AG09319 (cell line): ENCODE results near the gene ECSIT.
"Not testable (repeated sequence)": the region's sequence is repeated elsewhere in the genome, so short reads cannot be mapped to it uniquely, and the experiment has no call there.

Experiments
- DNase-seq: peaks from one replicate; pipeline ENCODE4 v3.0.0-alpha.2; 2010; ENCODE audit warnings: low read depth; ENCODE audit errors: extremely low read depth
- TF ChIP-seq, protein P1 (sequence below): IDR thresholded peaks from 2 replicates; pipeline ENCODE4 v1.5.1; 2011; ENCODE audit warnings: low read depth, mild to moderate bottlenecking, inconsistent platforms, low read length, moderate library complexity

Gene ECSIT

GRCh38 chr19:11528551-11529341 lies at the start of gene ECSIT:
ECSIT (minus strand) TSS chr19:11529134; CDS start chr19:11519170, 9,964 bp downstream.
- peak; percentile 96 for DNase-seq
- TF ChIP-seq, protein P1, sequence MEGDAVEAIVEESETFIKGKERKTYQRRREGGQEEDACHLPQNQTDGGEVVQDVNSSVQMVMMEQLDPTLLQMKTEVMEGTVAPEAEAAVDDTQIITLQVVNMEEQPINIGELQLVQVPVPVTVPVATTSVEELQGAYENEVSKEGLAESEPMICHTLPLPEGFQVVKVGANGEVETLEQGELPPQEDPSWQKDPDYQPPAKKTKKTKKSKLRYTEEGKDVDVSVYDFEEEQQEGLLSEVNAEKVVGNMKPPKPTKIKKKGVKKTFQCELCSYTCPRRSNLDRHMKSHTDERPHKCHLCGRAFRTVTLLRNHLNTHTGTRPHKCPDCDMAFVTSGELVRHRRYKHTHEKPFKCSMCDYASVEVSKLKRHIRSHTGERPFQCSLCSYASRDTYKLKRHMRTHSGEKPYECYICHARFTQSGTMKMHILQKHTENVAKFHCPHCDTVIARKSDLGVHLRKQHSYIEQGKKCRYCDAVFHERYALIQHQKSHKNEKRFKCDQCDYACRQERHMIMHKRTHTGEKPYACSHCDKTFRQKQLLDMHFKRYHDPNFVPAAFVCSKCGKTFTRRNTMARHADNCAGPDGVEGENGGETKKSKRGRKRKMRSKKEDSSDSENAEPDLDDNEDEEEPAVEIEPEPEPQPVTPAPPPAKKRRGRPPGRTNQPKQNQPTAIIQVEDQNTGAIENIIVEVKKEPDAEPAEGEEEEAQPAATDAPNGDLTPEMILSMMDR: no peak

- DNase-seq: no peak
- TF ChIP-seq, protein P1: no peak
Observed at GRCh38 chr19:11577451-11578257, 48.7 kb upstream of the ECSIT start, which contains the start of gene ACP5. ACP5 (minus strand) TSS chr19:11577645; CDS start chr19:11577317, 328 bp downstream.

DNA sequence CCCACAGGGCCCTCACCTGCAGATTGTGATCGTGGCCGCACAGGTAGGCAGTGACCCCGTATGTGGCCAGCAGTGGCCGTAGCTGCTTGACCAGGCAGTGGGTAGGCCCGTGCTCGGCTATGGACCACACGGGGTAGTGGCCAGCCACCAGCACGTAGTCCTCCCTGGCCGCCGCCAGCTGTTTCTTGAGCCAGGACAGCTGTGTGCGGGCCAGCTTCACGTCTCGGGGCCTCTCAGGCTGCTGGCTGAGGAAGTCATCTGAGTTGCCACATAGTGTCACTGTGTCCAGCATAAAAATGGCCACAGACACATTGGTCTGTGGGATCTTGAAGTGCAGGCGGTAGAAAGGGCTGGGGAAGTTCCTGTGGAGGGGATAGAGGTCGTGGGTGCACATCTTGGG lies 47.3 kb upstream of the ECSIT start:
- TF ChIP-seq, protein P1: no peak
- no peak for DNase-seq

- TF ChIP-seq, protein P1: no peak
- DNase-seq: no peak
Observed at GRCh38 chr19:11574689-11575088, 45.8 kb upstream of the ECSIT start.

DNA sequence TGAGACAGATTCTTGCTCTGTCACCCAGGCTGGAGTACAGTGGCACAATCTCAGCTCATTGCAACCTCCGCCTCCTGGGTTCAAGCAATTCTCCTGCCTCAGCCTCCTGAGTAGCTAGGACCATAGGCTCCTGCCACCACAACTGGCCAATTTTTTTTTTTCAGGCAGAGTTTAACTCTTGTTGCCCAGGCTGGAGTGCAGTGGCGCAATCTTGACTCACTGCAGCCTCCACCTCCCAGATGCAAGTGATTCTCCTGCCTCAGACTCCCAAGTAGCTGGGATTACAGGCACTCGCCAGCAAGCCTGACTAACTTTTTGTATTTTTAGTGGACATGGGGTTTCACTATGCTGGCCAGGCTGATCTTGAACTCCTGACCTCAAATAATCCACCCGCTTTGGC lies 44.8 kb upstream of the ECSIT start:
- not testable (repeated sequence) for DNase-seq

- DNase-seq: not testable (repeated sequence)
Observed at GRCh38 chr19:11573354-11573753, 44.4 kb upstream of the ECSIT start.

- TF ChIP-seq, protein P1: no peak
- DNase-seq: no peak
Observed at GRCh38 chr19:11570039-11570462, 41.1 kb upstream of the ECSIT start.

GRCh38 chr19:11566164-11566563 lies 37.2 kb upstream of the ECSIT start:
- DNase-seq: no peak
- TF ChIP-seq, protein P1: no peak

GRCh38 chr19:11565649-11565980 lies 36.7 kb upstream of the ECSIT start:
- not testable (repeated sequence) for DNase-seq

DNA sequence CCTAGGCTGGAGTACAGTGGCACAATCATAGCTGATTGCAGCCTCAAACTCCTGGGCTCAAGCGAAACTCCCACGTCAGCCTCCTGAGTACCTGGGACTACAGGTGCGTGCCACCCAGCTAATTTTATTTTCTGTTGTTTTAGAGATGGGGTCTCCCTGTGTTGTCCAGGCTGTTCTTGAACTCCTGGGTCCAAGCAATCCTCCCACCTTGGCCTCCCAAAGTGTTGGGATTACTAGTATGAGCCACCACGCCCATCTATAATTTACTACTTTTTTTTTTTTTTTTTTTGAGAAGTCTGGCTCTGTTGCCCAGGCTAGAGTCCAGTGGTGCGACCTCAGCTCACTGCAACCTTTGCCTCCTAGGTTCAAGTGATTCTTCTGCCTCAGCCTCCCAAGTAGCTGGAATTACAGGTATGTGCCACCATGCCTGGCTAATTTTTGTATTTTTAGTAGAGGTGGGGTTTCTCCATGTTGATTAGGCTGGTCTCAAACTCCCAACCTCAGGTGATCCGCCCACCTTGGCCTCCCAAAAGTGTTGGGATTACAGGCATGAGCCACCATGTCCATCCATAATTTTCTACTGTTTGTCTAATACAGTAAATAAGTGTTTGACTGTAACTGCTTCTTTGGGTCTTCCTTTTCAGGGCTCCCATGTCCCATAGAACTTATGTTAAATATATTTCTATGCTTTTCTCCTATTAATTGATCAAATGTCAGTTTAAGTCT lies 35.3 kb upstream of the ECSIT start:
- not testable (repeated sequence) for DNase-seq
